Right lobe of liver (tissue), 4 donors: ENCODE measurements around the gene ZNF599.

Experiments used
- CTCF ChIP-seq, 4 donors: fragments of 200-600 bp in 3 of 4; fragments of 450-650 bp in 1 of 4; IDR thresholded peaks; one replicate each; pipeline versions ENCODE4 v1.5.1 to v1.8.0; 2016 to 2022; ENCODE audit warnings: antibody characterized with exemption in 4 of 4, mild to moderate bottlenecking in 2 of 4
- POLR2A ChIP-seq: fragments of 450-650 bp; IDR thresholded peaks from one replicate; pipeline ENCODE4 v1.6.1; 2017; ENCODE audit warnings: antibody characterized with exemption, mild to moderate bottlenecking
- donor health status: DM: no; HTN: no; CAD: no.
- donor health status: DM: no; HTN: no; CAD: no.
- donor health status: DM: no; HTN: yes; CAD: no.

GRCh38 chr19:34793565-34793964, 20.6 kb upstream of the ZNF599 start:
- TF ChIP-seq CTCF (IDR thresholded peaks at IDR 0.05) = no peak
- TF ChIP-seq POLR2A = no peak
